RKO (cell line): ENCODE data around the gene MAP3K19.
"Not testable (repeated sequence)": the region's sequence is repeated elsewhere in the genome, so short reads cannot be mapped to it uniquely, and the experiment has no call there.

Experiments used
- DNase-seq: peaks from one replicate; pipeline ENCODE4 v3.0.0-alpha.2; 2016; ENCODE audit warnings: low spot score

Gene MAP3K19

DNA sequence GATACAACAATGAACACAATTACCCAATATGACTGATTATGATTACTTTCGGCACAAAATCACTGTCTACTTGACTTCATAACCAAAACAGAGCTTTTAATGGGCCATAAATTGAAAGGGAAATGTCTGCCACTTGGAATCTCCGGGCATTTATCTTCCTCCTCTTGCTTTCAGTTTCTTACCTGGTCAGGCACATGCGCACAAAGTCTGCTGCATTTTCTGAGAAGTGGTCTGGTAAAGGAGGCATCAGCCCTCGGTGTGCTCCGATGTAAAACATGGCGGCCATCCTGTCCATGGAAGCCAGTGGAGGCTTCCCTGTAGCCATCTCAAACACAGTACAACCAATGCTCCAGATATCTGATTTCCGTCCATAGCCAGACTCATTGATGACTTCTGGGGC lies 66.6 kb downstream of the MAP3K19 start:
- DNase-seq = no peak

DNA sequence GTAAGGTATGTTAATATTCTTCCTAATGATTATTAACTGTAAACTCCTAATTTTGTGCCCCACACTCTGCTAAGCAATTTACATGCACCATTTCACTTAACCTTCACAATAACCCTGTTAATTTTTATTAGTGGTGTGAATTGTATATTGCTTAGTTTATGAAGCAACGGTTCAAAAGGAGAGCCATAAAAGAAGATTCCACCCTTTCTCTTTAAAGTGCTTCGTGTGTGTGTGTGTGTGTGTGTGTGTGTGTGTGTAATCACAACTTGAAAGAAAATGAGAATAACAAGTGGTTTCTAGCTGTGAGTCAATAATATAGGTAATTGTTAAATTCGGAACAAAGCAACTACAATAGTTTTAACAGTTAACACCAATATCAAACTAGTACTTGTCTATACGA lies 68.0 kb downstream of the MAP3K19 start:
- no peak for DNase-seq

DNA sequence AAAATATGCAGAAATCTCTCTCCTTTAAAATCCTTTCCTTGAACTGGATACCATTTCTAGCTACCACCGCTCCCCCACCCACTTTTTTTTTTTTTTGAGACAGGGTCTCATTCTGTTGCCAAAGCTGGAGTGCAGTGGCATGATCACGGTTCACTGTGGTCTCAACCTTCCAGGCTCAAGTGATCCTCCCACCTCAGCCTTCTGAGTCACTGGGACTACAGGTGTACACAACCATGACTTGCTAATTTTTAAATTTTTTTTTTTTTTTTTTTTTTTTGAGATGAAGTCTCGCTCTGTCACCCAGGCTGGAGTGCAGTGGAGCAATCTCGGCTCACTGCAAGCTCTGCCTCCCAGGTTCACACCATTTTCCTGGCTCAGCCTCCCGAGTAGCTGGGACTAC lies 70.1 kb downstream of the MAP3K19 start:
- DNase-seq = not testable (repeated sequence)

DNA sequence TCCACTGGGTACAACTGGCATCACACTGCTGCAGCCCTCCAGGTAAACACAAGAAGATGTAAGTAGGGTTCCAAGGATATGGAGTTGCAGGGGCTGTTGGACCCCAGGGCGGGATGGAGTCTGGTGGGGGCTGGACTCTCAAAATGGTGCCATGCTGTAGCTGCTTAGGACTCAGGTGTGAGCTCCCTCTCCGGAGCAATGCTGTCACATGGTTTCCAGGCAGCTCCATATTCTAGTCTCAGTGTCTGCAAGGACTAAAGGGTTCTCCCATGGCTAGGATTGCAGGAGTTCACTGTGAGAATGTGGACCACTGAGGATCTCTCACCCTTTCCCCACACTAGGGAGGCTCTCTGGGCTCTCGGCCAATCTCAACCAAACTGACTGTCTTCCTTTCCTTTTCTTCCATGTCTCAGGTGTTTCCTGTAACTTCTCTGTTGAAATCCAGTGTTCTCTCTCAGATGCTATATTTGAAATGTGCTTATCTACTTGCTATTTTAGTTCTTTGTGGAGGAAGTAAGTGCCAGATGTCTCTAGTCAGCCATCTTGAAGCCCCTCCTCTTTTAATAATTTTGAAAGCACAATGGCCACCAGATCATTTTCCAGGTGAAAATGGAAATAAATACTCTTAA lies 71.1 kb downstream of the MAP3K19 start:
- no peak for DNase-seq

DNA sequence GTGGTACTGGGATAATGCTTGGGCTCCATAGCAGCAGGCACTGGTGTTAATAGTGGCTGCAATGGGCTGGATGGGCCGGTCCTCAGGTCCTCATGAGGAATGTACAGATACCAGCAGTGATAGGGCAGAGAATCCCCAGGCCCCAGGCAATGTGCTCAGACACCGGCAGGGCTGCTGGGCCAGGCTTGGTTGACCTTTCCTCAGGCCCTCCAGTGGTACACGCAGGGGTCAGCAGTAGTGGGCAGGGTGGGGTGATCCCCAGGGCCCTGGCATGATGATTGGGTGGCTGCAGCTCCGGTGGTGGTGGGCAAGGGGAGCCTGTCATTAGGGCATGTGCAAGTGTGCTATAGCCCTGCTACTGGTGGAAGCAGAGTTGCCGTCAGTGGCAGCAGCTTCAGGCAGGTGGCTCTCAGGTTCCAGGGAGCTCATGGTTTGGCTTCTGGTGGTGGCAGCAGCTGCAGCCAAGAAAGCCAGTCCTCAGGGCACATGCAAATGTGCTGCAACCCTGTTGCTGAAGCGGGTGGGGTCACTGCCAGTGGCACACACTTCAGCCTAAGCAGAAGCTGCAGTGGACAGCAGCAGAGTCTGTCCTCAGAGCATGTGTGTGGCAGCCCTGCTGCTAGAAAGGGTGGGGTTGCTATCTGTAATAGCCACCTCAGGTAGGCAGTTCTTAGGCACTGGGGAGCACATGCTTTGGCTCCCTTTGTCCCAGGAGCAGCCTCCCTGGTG lies 71.8 kb downstream of the MAP3K19 start:
- DNase-seq = no peak

DNA sequence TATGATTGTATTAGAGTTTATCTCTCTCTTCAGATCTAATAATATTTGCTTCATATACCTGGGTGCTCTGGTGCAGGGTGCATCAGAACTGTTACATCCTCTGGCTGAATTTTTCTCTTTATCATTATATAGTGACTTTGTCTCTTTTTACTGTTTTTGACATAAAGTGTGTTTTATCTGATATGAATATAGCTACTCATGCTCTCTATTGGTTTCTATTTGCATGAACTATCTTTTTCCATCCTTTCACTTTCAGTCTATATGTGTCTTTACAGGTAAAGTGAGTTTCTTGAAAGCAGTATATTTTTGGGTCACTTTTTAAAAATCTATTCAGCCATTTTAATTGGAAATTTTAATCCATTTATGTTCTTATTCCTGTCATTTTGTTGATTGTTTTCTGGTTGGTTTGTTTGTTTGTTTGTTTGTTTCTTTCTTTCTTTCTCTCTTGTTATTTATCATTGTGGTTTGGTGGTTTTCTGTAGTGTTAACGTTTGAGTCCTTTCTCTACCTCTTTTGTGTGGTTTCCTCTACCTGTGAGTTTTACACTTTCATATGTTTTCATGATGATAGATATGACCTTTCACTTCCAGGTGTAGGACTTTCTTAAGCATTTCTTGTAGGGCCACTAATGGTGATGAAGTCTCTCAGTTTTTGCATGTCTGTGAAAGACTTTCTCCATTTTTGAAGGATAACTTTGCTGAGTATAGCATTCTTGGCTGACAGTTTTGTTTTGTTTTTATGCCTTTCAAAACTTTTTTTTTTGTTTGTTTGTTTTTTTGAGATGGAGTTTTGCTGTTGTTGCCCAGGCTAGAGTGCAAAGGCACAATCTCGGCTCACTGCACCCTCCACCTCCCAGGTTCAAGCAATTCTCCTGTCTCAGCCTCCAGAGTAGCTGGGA lies 73.8 kb downstream of the MAP3K19 start:
- no peak for DNase-seq

DNA sequence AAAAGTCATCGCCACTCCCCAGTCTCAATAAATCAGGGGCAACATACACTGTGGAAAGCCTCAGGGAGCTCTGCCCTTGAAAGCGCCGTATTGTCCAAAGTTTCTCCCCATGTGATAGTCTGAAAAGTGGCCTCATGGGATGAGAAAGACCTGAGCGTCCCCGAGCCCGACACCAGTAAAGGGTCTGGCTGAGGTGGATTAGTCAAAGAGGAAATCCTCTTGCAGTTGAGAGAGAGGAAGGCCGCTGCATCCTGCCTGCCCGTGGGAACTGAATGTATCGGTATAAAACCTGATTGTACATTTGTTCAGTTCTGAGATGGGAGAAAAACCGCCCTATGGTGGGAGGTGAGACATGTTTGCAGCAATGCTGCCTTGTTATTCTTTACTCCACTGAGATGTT lies 80.1 kb downstream of the MAP3K19 start:
- not testable (repeated sequence) for DNase-seq

DNA sequence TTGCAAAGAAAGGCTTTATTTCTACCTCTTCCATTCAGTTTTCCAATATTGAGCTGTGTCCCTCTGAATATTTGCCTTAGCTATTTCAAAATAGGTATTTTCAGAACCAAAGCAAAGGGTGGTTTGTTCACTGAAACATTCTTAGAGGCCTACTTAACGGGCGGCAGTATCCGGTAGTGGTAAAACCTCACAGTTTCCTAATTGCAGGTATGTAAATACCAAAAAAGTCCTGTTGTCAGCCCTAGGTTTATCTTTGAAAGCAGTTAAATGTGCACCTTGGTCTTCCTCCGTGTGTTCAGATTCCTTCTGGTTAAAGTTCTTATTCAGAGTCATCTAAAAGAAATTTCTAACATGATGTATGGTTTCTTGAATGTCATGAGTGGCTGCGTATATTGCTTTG lies 89.8 kb downstream of the MAP3K19 start:
- DNase-seq = no peak

DNA sequence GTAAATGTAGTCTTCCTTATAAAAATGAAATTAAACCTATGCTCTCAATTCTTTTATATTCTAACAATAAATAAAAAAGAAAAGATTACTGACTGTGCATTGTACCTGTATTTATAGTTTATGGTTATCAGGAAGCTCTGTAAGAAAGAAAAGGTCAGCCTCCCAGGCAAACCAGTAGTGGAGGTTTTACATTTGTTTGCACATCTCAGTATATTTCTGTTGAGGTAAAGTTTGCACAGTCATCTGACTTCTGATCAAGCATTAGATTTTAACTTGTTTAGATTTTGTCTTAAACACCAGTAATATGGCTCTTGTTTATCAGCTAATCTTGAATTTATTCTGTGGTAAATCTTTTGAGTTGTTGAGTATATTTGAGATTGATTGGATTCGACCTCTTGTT lies 91.5 kb downstream of the MAP3K19 start:
- DNase-seq = no peak

DNA sequence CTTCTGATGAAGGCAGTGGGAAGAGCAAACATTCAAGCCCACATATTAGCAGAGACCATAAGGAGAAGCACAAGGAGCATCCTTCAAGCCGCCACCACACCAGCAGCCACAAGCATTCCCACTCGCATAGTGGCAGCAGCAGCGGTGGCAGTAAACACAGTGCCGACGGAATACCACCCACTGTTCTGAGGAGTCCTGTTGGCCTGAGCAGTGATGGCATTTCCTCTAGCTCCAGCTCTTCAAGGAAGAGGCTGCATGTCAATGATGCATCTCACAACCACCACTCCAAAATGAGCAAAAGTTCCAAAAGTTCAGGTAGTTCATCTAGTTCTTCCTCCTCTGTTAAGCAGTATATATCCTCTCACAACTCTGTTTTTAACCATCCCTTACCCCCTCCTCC lies 93.2 kb downstream of the MAP3K19 start:
- DNase-seq = no peak

DNA sequence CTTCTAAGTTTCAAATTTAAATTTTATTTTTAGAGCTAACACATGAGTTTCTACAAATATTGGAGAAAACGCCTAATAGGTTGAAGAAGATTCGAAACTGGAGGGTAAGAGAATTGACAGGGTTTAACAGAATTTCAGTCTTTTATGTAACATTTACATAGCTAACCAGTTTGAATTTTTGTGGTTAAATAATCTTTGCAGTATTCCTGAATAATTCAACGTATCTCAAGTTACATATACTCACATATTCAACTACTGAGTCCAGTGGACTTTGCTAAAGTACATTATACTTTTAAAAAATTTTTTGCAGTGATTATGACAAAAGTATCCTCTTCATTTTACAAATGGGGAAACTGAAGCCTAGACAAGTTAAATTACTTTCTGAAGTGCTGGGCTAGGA lies 94.6 kb downstream of the MAP3K19 start:
- DNase-seq = no peak

DNA sequence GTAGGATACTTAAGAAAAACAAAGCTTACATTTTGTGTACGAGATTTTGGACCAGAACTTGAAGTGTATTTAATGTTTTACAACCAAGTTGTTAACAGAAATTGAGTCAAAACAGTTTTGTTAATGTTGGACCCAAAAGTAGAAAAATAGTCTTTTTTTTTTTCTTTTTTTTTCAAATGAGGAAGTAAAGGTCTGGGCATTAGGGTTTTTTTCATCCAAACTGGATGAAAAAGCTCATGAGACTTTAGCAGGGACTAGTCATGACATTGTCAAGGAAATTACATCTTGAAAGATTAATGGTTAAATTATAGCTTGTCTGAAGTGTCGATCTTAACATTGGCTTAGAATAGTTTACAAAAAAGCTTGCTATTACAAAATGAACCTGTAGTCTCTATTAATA lies 96.4 kb downstream of the MAP3K19 start:
- DNase-seq = no peak

DNA sequence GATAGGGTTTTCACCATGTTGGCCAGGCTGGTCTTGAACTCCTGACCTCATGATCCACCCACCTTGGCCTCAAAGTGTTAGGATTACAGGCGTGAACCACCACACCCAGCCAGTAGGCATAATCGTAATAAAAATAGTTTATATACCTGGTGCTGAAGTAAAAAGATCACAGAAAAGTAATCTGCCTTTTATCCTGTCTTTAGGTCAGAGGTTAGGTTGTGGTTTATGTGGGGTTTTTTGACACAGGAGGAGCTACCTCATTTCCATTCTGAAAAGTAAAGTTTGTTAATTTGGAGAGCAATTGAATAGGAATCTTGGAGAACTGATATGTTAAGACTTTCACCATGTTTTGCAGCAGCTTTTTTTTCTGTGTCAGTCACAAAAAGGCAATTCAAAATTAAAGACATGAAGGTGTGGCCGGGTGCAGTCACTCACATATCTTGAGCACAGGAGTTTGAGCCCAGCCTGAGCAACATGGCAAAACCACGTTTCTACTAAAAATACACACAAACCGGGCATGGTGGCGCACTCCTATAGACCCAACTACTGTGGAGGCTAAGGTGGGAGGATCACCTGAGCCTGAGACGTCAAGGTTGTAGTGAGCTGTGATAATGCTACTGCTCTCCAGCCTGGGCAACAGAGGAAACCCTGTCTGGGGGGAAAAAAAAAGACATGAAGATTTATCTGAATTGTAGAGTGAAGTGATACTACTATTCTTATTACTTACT lies 97.1 kb downstream of the MAP3K19 start:
- DNase-seq = no peak

DNA sequence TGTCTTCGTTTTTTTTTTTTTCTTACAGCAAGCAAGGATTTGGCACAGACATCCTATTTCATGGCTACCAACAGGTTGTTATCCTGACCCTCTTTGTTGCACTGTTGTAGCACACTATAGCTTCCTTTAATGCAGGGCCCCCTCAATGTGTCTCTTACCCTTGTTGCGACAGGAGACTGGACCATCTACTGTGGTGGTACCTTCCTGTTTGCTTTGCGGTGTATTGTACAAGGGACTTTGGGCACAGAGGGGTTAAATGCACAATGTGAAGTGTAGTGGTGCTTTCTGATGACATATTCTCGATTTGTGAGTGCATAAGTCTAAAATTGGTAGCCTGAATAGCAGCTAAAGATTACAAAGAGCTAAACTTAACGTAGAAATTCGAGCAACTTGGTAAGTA lies 101.2 kb downstream of the MAP3K19 start:
- no peak for DNase-seq

DNA sequence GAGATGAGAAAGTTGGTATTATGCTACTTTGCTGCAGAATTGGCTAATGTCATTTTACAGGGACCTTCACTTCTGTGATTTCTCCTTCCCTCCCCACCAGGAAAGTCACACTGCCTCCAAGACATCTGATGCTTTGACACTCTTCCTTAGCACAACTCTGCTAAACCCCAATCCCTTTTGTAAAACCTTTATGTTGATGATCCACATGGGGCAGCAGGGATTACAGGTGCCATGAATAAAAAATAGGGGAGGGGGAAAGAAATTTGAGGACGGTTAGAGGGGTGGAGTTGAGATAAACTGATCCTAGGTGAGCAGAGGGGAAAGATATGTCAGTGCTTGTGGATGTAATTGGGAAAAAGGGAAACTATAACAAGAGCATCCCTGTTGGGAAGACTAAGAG lies 102.3 kb downstream of the MAP3K19 start:
- DNase-seq = no peak

DNA sequence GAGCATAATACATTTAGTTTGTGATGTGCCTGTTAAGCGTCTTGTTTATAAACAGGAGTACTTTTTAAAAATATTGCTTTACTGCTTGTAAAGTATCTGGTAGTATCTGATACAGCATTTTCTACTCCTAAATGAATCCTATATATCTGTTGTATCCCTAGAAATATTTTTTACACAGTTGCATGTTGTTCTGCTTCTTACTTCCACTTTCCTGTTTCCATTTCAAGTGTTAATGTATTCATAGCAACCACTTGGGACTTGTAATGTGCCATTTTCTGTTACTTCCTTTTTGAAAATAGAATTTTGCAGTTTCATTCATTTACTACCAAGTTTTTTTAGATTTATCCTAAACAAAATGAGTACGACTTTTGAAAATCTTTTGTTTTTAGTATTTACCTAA lies 103.7 kb downstream of the MAP3K19 start:
- no peak for DNase-seq

DNA sequence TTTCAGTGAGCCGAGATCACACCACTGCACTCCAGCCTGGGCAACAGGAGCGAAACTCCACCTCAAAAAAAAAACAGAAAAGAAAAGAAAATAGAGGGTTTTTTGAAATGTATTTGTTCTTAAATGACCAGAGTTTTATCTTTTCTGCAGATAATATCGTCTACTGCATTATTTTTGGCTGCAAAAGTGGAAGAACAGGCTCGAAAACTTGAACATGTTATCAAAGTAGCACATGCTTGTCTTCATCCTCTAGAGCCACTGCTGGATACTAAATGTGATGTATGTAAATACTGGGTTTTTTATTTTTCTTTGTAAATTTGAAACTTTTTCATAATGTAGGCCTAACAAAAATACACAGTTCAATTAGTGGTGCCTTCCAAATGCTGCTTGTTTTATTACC lies 110.6 kb downstream of the MAP3K19 start:
- DNase-seq = no peak

DNA sequence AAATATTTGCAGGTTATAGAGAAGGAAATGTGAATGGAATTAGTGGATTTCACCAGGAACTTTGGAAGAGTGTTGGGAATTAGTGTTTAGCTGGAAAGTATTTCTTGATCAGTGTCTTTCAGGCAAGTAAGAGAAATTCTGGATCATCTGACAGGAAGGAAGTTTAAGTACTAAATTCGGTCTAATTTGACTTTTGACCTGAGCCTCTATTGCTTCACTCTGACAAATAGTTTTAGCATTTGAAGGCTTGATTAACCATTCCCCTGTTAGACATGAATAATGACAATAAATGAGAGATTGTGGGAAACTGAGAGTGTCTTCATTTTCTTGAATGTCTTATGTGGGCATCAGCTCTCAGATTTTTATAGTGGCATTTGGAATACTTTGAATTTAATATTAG lies 112.6 kb downstream of the MAP3K19 start:
- DNase-seq = no peak

DNA sequence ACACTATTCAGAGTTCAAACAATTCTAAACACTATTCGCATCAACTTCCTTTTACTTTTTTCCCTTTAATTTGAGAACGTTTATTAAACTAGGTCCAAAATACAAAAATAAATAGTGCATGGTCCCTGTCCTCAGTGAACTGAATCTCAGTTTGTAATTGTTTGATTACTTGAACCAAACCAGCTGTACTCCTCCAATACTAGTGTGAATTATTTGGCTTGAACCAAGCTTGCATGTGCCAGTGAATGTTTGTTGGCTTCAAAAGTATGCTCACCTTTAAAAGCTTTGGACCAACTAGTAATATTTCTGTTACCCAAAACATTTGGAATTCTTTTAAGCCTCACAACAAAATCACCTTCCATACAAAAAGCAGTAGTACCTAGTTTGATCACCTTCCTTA lies 113.1 kb downstream of the MAP3K19 start:
- no peak for DNase-seq

DNA sequence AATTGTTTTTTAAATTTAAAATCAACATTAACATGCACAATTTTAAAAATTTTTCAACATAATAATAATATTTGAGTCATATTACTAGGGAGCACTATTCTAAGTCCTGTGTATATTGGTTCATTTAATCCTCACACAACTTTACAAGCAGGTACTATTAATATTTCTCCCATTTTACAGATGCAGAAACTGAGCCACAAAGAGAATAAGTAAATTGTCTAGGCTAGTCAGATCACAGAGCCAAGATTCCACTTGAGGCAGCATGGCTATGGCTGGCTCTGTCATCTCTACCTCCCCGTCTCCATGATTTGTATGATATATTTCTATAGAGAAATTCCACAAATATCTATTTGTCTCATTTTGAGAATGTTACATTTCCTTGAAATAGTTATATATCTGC lies 113.5 kb downstream of the MAP3K19 start:
- DNase-seq = no peak

DNA sequence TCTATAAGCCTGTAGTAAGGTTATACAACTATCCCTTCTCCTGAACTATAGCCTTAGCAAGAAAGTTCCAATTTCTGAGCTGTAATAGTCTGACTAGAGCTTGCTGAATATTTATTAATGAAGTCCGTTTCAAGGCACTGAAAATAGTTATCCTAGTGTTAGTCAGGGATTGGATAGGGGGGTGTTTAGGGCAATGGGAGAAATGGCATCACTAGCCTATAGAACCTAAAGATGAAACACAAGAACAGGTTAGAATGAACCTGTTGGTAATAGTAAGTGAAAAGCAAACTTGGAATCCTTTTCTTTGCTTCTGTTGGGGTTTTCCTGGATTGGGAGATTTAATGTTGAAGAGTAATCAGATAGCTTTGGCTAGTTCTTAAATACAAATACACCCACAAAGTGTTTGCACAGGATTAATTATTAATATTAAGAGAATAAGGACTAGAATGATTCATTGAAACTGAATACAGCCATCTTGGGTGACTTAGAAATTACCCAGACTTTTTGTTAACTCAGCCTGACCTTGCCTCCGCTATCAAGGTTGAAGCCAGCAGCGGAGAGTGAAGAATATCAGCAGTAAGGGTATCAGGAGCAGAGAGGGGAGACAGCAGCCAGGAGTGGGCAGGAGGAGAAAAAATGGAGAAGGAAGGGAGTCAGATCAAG lies 114.3 kb downstream of the MAP3K19 start:
- no peak for DNase-seq

DNA sequence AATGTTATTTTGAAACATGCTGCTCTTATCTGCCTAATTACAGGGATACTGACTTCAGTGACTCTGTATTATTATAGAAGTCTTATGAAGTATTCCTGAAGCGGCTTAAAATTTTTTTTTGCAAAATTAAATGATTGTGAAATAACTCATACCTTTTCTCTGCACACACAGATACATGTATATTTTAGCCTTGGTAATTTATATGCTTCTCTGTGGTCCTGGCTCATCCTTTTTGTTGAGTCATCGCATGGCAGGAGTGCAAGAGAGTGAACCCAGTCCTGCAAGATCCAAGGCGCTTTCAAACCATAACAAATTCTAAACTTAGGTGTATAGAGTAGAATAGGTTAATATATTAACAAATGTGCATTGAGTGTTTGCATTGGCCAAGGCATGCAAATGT lies 120.1 kb downstream of the MAP3K19 start:
- DNase-seq = no peak
